NCI-H748 (cell line): ENCODE measurements around the gene FAM3B.
"Not testable (repeated sequence)": the region's sequence is repeated elsewhere in the genome, so short reads cannot be mapped to it uniquely, and the experiment has no call there.

ENCODE experiments used
- DNase-seq: peaks from one replicate; lab custom pipeline; 2025; ENCODE audit not compliant: unreplicated experiment; lab: John Stamatoyannopoulos, UW

FAM3B gene

GRCh38 chr21:41349619-41350390, 33.2 kb downstream of the FAM3B start:
- no peak for DNase-seq

GRCh38 chr21:41350436-41351155, 34.0 kb downstream of the FAM3B start:
- DNase-seq, result no peak

- no peak for DNase-seq
These were observed 40.9 kb downstream of the FAM3B start for GRCh38 chr21:41357546-41357945.

- DNase-seq, result no peak
These were observed 41.9 kb downstream of the FAM3B start for GRCh38 chr21:41358193-41359166.

- no peak for DNase-seq
These were observed 42.7 kb downstream of the FAM3B start for GRCh38 chr21:41359286-41359685.

GRCh38 chr21:41359754-41360071, 43.1 kb downstream of the FAM3B start:
- not testable (repeated sequence) for DNase-seq

GRCh38 chr21:41360072-41360821, 43.6 kb downstream of the FAM3B start:
- peak; percentile 76 for DNase-seq

GRCh38 chr21:41361053-41361785, 44.6 kb downstream of the FAM3B start:
- no peak for DNase-seq

GRCh38 chr21:41361786-41362604, 45.4 kb downstream of the FAM3B start, which contains the start of gene MX2:
TSS of gene MX2 (plus strand) at chr21:41362027. CDS start at chr21:41376907, 14,880 bp downstream.
- no peak for DNase-seq

- DNase-seq, result no peak
These were observed 46.2 kb downstream of the FAM3B start for GRCh38 chr21:41362605-41363369.

GRCh38 chr21:41363370-41364270, 47.0 kb downstream of the FAM3B start:
- no peak for DNase-seq

- DNase-seq, result no peak
These were observed 47.7 kb downstream of the FAM3B start for GRCh38 chr21:41364308-41364707.

- DNase-seq, result no peak
These were observed 48.9 kb downstream of the FAM3B start for GRCh38 chr21:41365377-41366107.

- DNase-seq, result no peak
These were observed 50.0 kb downstream of the FAM3B start for GRCh38 chr21:41366522-41367151.

GRCh38 chr21:41367301-41367944, 50.8 kb downstream of the FAM3B start:
- DNase-seq, result no peak
